Measurements from ENCODE around the gene PTPN14. TPM values are rescaled to one million over a fixed set of nuclear protein-coding genes. Genes with fewer than 3 reads are reported as not detected.

PTPN14 gene
- total RNA-seq, 1 experiment from 2014 or later, result 76.4 TPM

DNA sequence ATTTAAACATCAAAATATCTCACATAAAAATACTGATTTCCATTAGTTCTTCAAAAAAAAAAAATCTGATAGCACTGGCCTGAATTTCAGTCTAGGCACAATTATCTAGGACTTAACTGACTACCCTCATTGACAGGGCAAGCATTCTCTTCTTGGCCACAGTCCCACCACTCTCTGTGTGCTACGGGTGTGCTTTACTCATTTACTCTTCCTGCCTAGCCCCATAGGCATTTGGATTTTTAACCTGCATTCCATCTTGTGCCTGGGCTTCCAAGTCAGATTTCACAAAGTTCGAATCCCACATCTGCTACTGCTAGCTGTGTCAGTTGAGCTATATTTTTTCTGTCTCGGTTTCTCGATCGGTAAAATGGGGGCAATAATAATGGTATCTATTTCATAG is 38.0 kb downstream of the PTPN14 start:
- Histone ChIP-seq H3K9me3 (ENCODE audit: control insufficient read depth, low read depth, low read length) (peaks cover 12% of the 10 kb centered on the region), H2BK15ac (ENCODE audit: low read depth, low read length) (no peak overlapping the region), H3K4me1 (ENCODE audit: insufficient read depth, low read length) (peaks cover 4% of the 10 kb centered on the region), H4K91ac (ENCODE audit: insufficient read length, low read depth, low read length) (no peak overlapping the region), H2AK5ac (ENCODE audit: insufficient read length, low read length) (no peak overlapping the region), H2BK120ac (ENCODE audit: low read depth, low read length, poor library complexity, severe bottlenecking) (no peak overlapping the region), H3K4ac (ENCODE audit: low read depth, low read length) (no peak overlapping the region), H2BK12ac (ENCODE audit: insufficient read length, low read depth, low read length) (no peak overlapping the region), H4K8ac (replicated peaks; ENCODE audit: insufficient read length, low read depth, low read length) (no peak overlapping the region), H3K27me3 (ENCODE audit: insufficient read depth, low read length) (no peaks in the 10 kb centered on the region), H2BK20ac (ENCODE audit: low read depth, low read length, poor library complexity, severe bottlenecking) (no peak overlapping the region), H2AFZ (ENCODE audit: low read length) (no peak overlapping the region), H3K4me2 (ENCODE audit: insufficient read depth, insufficient read length, low read length) (no peak overlapping the region), H3T11ph (ENCODE audit: low read length) (no peak overlapping the region), H3K14ac (ENCODE audit: insufficient read depth, low read length) (no peak overlapping the region), H3K27ac (ENCODE audit: insufficient read length, low read depth, low read length) (no peak overlapping the region), H3K9ac (ENCODE audit: extremely low read depth, insufficient read length, low read length) (no peak overlapping the region), H3K79me1 (ENCODE audit: insufficient read depth, low read depth, low read length, poor library complexity, severe bottlenecking) (peaks cover 4% of the 10 kb centered on the region), H3K79me2 (ENCODE audit: insufficient read depth, low read length) (peaks cover 8% of the 10 kb centered on the region; the same call in 1 of the 2 replicates), H3K18ac (ENCODE audit: insufficient read length, low read depth, low read length) (no peak overlapping the region), H3K23ac (ENCODE audit: insufficient read length, low read depth, low read length) (no peak overlapping the region), H4K20me1 (ENCODE audit: control insufficient read depth, insufficient read depth, insufficient read length) (no peaks in the 10 kb centered on the region), H3K23me2 (ENCODE audit: insufficient read length, low read depth, low read length, poor library complexity, severe bottlenecking) (no peaks in the 10 kb centered on the region), H3K56ac (ENCODE audit: insufficient read length, low read depth, low read length) (no peak overlapping the region), H2BK5ac (ENCODE audit: insufficient read length, low read length) (no peak overlapping the region), H4K5ac (ENCODE audit: insufficient read length, low read depth, low read length) (no peak overlapping the region)
- Mint-ChIP-seq H3K4me1 (peaks cover 39 to 44% of the 10 kb centered on the region in 2 experiments), H3K27me3 (ENCODE audit: low read depth) (no peaks in the 10 kb centered on the region), H3K4me3 (no peak overlapping the region; a peak in 1 of 5 replicates), H3K27ac (peak overlapping the region in 2 of 3 experiments; percentile 18 to 60; a peak in 2 of 7 replicates), H3K36me3 (ENCODE audit: insufficient read depth in 1 of 3, low read depth in 3 of 3) (peaks cover 25 to 37% (median 35%) of the 10 kb centered on the region in 3 experiments), H3K9me3 (peaks cover 28 to 31% of the 10 kb centered on the region in 2 experiments)
- WGBS (ENCODE audit: extremely low coverage, insufficient read length, low lambda C conversion rate), result no CpG with 5 or more reads among the region's 5 CpGs
- DNase-seq, result no peak
- TF ChIP-seq, protein P1, sequence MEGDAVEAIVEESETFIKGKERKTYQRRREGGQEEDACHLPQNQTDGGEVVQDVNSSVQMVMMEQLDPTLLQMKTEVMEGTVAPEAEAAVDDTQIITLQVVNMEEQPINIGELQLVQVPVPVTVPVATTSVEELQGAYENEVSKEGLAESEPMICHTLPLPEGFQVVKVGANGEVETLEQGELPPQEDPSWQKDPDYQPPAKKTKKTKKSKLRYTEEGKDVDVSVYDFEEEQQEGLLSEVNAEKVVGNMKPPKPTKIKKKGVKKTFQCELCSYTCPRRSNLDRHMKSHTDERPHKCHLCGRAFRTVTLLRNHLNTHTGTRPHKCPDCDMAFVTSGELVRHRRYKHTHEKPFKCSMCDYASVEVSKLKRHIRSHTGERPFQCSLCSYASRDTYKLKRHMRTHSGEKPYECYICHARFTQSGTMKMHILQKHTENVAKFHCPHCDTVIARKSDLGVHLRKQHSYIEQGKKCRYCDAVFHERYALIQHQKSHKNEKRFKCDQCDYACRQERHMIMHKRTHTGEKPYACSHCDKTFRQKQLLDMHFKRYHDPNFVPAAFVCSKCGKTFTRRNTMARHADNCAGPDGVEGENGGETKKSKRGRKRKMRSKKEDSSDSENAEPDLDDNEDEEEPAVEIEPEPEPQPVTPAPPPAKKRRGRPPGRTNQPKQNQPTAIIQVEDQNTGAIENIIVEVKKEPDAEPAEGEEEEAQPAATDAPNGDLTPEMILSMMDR (conservative IDR thresholded peaks at IDR 0.05), result no peak
